ENCODE results near the gene GTPBP6.
"Not testable (repeated sequence)": the region's sequence is repeated elsewhere in the genome, so short reads cannot be mapped to it uniquely, and the experiment has no call there.

GTPBP6 gene

GRCh38 chrX:316351-317325 is 2.0 kb downstream of the GTPBP6 start:
- no peak for DNase-seq (ENCODE audit: low read depth, low spot score)

GRCh38 chrX:314781-315595 is 3.6 kb downstream of the GTPBP6 start:
- no peak for DNase-seq (ENCODE audit: low read depth, low spot score)

- no peak for DNase-seq (ENCODE audit: low read depth, low spot score)
Measured at GRCh38 chrX:314049-314448, 4.5 kb downstream of the GTPBP6 start.

- no peak for DNase-seq (ENCODE audit: low read depth, low spot score)
Measured at GRCh38 chrX:313546-313945, 5.0 kb downstream of the GTPBP6 start.

GRCh38 chrX:312621-313331 is 5.8 kb downstream of the GTPBP6 start:
- no peak for DNase-seq (ENCODE audit: low read depth, low spot score)

- no peak for DNase-seq (ENCODE audit: low read depth, low spot score)
Measured at GRCh38 chrX:311156-312129, 7.2 kb downstream of the GTPBP6 start.

- DNase-seq (ENCODE audit: low read depth, low spot score), result no peak
Measured at GRCh38 chrX:310621-311155, 7.9 kb downstream of the GTPBP6 start.

GRCh38 chrX:308821-309520 is 9.6 kb downstream of the GTPBP6 start:
- DNase-seq (ENCODE audit: low read depth, low spot score), result no peak

GRCh38 chrX:307261-308111 is 11.1 kb downstream of the GTPBP6 start:
- DNase-seq (ENCODE audit: low read depth, low spot score), result no peak

GRCh38 chrX:306614-307251 is 11.9 kb downstream of the GTPBP6 start:
- DNase-seq (ENCODE audit: low read depth, low spot score), result not testable (repeated sequence)

GRCh38 chrX:305781-306613 is 12.6 kb downstream of the GTPBP6 start:
- DNase-seq (ENCODE audit: low read depth, low spot score), result not testable (repeated sequence)

GRCh38 chrX:302975-303374 is 15.6 kb downstream of the GTPBP6 start:
- no peak for DNase-seq (ENCODE audit: low read depth, low spot score)

GRCh38 chrX:300334-300733 is 18.3 kb downstream of the GTPBP6 start:
- no peak for DNase-seq (ENCODE audit: low read depth, low spot score)

- DNase-seq (ENCODE audit: low read depth, low spot score), result no peak
Measured at GRCh38 chrX:298993-299392, 19.6 kb downstream of the GTPBP6 start.

- no peak for DNase-seq (ENCODE audit: low read depth, low spot score)
Measured at GRCh38 chrX:295136-295535, 23.5 kb downstream of the GTPBP6 start.

- no peak for DNase-seq (ENCODE audit: low read depth, low spot score)
Measured at GRCh38 chrX:292900-293897, 25.4 kb downstream of the GTPBP6 start.

Data from ELF-1 (cell line).